Activated T-helper 17 cell treated with anti-CD3 and anti-CD28 coated beads, Interleukin-2, amount 50 U/mL, for 72 hours (primary cell): ENCODE measurements around the gene ESPNL. TPM values are rescaled to one million over a fixed set of nuclear protein-coding genes. Genes with fewer than 3 reads are reported as not detected.
A peak's percentile ranks its signal among the peaks of the same experiment; 100 is the strongest.

Source experiments
- ATAC-seq: fragments of 150-1000 bp; cut with Tn5 transposase; replicated peaks from 2 replicates; pipeline ENCODE4 v1.10.0; 2021; ENCODE audit warnings: mild to moderate bottlenecking, moderate library complexity
- H3K27ac Mint-ChIP-seq: one replicate; pipeline ENCODE4 v1.8.0; 2022; ENCODE audit warnings: mixed read lengths
- H3K27me3 Mint-ChIP-seq: one replicate; pipeline ENCODE4 v1.8.0; 2022; ENCODE audit warnings: mixed read lengths
- H3K36me3 Mint-ChIP-seq: one replicate; pipeline ENCODE4 v1.8.0; 2022; ENCODE audit warnings: low read depth, mild to moderate bottlenecking, mixed read lengths
- H3K4me1 Mint-ChIP-seq: one replicate; pipeline ENCODE4 v1.8.0; 2022; ENCODE audit warnings: mixed read lengths
- H3K4me3 Mint-ChIP-seq: one replicate; pipeline ENCODE4 v1.8.0; 2022; ENCODE audit warnings: mild to moderate bottlenecking, mixed read lengths
- H3K9me3 Mint-ChIP-seq: one replicate; pipeline ENCODE4 v1.8.0; 2022; ENCODE audit warnings: mixed read lengths
- total RNA-seq, 2 donors: library from RNA; stranded (reverse); gene quantifications; one replicate each; pipeline ENCODE4 v1.2.3, GENCODE V29; 2022

Gene ESPNL
- total RNA-seq, 2 donors from 2014 or later = 0.39 to 1.0 TPM

DNA sequence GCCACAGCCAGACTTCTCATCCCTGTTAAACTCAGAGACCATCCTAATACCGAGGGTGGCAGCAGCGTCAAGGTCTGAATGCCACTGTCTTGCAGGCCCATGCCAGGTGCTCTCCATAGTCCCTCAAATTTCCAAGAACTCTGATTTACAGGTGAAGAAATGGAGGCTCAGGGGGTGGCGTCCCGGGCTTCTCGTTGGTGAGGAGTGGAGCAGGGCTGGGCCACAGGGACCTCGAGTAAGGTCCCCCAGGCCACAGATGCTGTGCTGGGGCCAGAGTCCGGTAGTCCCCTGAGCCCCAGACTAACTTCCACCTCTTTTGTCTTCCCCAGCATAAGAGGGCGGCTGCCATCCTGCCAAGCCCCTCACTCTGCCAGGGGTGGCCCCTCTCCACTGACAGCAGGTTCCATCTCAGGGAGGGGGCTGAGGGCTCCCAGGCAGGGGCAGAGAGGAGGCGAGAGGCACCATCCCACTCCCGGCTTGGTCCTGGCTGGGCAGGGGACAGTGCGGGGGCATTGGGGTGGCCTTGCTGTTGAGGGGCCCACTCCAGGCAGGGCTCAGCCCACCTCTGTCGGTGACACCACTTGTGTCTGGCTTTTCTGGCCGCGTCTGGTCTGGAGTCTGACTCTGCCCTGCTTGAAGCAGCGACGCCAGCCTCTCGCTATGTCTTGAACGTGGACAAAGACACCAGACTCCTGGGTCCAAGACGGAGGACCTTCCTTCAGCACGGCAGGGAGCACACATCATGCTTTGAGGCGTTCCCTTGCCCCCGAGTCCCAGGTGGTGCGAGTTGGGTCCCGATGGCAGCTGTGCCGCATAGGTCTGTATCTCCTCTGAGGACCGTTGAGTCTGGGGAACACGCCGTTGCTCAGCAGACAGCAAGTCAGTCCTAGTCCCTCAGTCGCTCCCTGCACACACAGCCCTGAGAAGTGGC, 22.4 kb downstream of the ESPNL start:
- no peak for ATAC-seq
- no peaks in the 10 kb centered on the region for H3K36me3 Mint-ChIP-seq
- no peaks in the 10 kb centered on the region for H3K4me1 Mint-ChIP-seq
- no peaks in the 10 kb centered on the region for H3K9me3 Mint-ChIP-seq
- no peak overlapping the region for H3K27ac Mint-ChIP-seq
- H3K4me3 Mint-ChIP-seq = no peak overlapping the region
- H3K27me3 Mint-ChIP-seq = peaks cover 3% of the 10 kb centered on the region

GRCh38 chr2:238123218-238123971, 23.3 kb downstream of the ESPNL start:
- no peaks in the 10 kb centered on the region for H3K27me3 Mint-ChIP-seq

GRCh38 chr2:238123991-238124470, 23.9 kb downstream of the ESPNL start:
- ATAC-seq = no peak
- no peaks in the 10 kb centered on the region for H3K9me3 Mint-ChIP-seq
- H3K4me3 Mint-ChIP-seq = no peak overlapping the region
- no peaks in the 10 kb centered on the region for H3K4me1 Mint-ChIP-seq
- H3K27me3 Mint-ChIP-seq = no peaks in the 10 kb centered on the region
- no peak overlapping the region for H3K27ac Mint-ChIP-seq
- no peaks in the 10 kb centered on the region for H3K36me3 Mint-ChIP-seq

More at GRCh38 chr2:238123218-238123971, 23.3 kb downstream of the ESPNL start:
- H3K36me3 Mint-ChIP-seq = no peaks in the 10 kb centered on the region
- no peak overlapping the region for H3K27ac Mint-ChIP-seq
- no peak overlapping the region for H3K4me3 Mint-ChIP-seq
- H3K4me1 Mint-ChIP-seq = no peaks in the 10 kb centered on the region
- no peaks in the 10 kb centered on the region for H3K9me3 Mint-ChIP-seq
- ATAC-seq = no peak

GRCh38 chr2:238124488-238125126, 24.5 kb downstream of the ESPNL start:
- Mint-ChIP-seq H3K27me3 (no peaks in the 10 kb centered on the region), H3K4me3 (no peak overlapping the region), H3K9me3 (no peaks in the 10 kb centered on the region), H3K36me3 (no peaks in the 10 kb centered on the region), H3K27ac (no peak overlapping the region), H3K4me1 (no peaks in the 10 kb centered on the region)
- ATAC-seq = no peak

DNA sequence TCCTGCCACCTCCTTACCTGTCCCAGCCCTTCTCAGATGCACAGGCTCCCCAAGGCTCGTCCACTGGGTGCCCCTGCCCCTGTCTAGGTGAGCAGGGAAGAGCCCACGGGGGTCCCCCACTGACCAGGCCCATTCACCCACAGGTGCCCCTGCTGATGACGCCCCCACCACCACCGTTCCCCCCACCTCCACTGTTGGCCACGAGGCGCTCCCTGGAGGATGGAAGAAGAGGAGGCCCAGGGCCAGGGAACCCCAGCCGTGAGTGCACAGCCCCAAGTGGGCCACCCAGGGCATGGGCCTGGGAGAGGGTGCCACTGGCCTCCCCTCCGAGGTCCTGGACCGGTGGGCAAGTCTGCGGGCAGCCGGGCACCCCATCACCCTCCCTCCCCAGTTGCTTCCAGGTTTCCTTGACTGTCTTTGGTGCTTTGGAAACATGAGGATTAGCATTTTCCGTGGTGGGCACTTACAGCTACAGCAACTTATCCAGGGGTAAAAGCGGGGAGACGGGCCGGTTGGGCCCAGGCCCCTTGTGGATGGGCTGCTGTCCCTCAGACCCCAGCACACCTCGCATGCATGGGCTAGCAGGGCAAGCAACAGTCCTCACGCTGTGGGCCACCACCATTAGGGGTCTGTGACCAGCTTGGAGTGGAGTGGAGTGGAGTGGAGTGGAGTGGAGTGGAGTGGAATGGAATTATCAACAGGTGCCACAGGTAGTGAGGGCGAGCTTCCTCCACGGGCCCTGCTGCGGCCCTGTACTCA, 25.2 kb downstream of the ESPNL start:
- Mint-ChIP-seq H3K36me3 (no peaks in the 10 kb centered on the region), H3K27me3 (no peaks in the 10 kb centered on the region), H3K4me3 (no peak overlapping the region), H3K4me1 (no peaks in the 10 kb centered on the region), H3K9me3 (no peaks in the 10 kb centered on the region), H3K27ac (no peak overlapping the region)
- ATAC-seq = no peak

DNA sequence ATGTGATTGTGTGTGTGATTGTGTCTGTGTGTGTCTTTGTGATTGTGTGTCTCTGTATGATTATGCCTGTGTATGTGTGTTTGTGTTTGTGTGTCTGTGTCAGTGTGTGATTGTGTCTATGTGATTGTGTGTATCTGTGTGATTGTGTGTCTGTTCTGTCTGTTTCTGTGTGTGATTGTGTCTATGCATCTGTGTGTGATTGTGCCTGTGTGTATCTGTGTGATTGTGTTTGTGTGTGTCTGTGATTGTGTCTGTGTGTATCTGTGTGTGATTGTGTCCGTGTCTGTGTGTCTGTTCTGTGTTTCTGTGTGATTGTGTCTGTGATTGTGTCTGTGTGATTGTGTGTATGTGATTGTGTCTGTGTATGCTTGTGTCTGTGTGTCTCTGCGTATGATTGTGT, 26.2 kb downstream of the ESPNL start:
- no peak for ATAC-seq
- H3K4me3 Mint-ChIP-seq = no peak overlapping the region
- H3K36me3 Mint-ChIP-seq = no peaks in the 10 kb centered on the region
- no peak overlapping the region for H3K27ac Mint-ChIP-seq
- no peaks in the 10 kb centered on the region for H3K4me1 Mint-ChIP-seq
- no peaks in the 10 kb centered on the region for H3K27me3 Mint-ChIP-seq
- H3K9me3 Mint-ChIP-seq = no peaks in the 10 kb centered on the region

- no peaks in the 10 kb centered on the region for H3K27me3 Mint-ChIP-seq
- ATAC-seq = no peak
- H3K4me3 Mint-ChIP-seq = no peak overlapping the region
- H3K27ac Mint-ChIP-seq = no peak overlapping the region
- H3K4me1 Mint-ChIP-seq = no peaks in the 10 kb centered on the region
- H3K36me3 Mint-ChIP-seq = no peaks in the 10 kb centered on the region
- no peaks in the 10 kb centered on the region for H3K9me3 Mint-ChIP-seq
Measured at GRCh38 chr2:238126775-238127164, 26.6 kb downstream of the ESPNL start.

DNA sequence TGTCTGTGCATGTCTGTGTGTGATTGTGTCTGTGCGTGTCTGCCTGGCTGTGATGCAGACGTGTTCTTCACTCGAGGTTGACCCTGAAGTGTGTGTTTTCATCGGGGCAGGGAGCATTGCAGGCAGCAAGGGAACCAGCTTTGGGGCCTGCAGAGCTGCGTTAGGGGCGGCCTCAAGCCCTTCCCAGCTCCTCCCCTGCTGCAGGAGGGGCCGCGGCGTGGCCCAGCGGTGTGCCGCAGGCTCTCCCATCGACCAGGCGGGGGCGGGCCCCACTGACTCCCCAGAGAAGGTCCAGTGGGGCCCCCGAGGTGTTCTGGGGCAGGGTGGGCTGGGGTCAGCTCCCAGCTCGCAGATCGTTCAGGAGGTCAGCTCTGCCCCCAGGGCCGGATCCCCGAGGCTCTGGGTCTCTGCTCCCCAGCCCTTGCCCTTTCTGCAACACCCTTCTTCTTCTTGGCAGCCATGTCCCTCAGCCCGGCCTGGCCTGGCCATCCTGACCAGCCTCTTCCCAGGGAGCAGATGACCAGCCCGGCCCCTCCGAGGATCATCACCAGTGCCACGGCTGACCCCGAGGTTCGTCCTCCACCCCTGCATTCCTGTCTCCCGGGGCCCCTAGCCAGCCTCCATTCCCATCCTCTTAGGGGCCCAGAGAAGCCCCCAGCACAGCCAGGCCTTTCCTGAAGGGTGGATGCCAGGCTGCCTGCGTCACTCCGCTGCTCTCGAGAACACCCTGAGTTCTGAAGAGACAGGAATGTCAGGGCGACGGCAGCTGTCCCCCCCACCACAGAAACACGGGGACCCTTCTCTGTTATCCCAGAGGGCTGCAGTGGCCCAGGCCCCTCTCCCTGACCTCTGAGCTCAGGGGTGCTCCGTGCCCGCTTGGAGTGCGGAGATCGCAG, 27.3 kb downstream of the ESPNL start:
- Mint-ChIP-seq H3K4me1 (no peaks in the 10 kb centered on the region), H3K36me3 (no peaks in the 10 kb centered on the region), H3K27ac (no peak overlapping the region), H3K9me3 (no peaks in the 10 kb centered on the region), H3K4me3 (no peak overlapping the region), H3K27me3 (no peaks in the 10 kb centered on the region)
- ATAC-seq = peak; percentile 43

DNA sequence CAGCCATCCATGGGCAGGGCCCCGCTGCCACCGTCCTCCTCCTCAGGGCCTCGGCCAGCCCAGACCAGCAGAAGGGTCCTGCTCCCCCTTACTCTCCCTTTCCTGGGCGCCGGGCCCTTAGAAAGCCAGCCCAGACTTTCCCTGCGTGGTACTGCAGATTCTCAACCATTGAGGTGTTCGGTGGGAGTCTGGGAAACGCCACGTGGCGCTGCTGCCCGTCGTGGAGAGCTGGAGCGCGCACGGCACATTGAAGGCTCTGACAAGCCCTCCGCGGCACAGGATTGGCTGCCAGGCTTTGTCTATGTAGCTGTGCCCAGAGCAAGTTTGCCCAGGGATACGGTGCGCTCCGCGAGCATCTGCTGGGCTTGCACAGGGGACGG, 27.9 kb downstream of the ESPNL start:
- H3K27ac Mint-ChIP-seq = no peak overlapping the region
- H3K4me3 Mint-ChIP-seq = no peak overlapping the region
- no peaks in the 10 kb centered on the region for H3K4me1 Mint-ChIP-seq
- H3K36me3 Mint-ChIP-seq = no peaks in the 10 kb centered on the region
- no peaks in the 10 kb centered on the region for H3K9me3 Mint-ChIP-seq
- H3K27me3 Mint-ChIP-seq = no peaks in the 10 kb centered on the region
- ATAC-seq = no peak

DNA sequence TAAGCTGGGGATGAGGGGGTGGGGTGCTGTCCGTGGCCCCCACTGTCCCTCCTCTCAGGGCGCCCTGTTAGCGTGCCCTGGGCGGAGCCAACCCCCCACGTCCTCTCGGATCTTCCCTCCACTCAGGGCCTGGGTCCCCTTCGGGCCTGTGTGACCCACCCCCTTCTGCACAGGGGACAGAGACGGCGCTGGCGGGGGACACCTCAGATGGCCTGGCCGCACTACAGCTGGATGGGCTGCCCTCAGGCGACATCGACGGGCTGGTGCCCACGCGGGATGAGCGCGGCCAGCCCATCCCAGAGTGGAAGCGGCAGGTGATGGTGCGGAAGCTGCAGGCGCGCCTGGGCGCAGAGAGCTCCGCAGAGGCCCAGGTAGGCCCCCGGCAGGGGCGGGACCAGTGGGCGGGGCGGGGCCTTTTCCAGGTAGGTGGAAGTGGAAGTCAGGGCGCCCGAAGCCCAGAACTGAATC, 28.4 kb downstream of the ESPNL start:
- H3K4me3 Mint-ChIP-seq = no peak overlapping the region
- no peaks in the 10 kb centered on the region for H3K4me1 Mint-ChIP-seq
- no peaks in the 10 kb centered on the region for H3K9me3 Mint-ChIP-seq
- H3K27ac Mint-ChIP-seq = no peak overlapping the region
- no peaks in the 10 kb centered on the region for H3K36me3 Mint-ChIP-seq
- no peaks in the 10 kb centered on the region for H3K27me3 Mint-ChIP-seq
- ATAC-seq = no peak

- no peaks in the 10 kb centered on the region for H3K4me1 Mint-ChIP-seq
- no peak overlapping the region for H3K27ac Mint-ChIP-seq
- H3K4me3 Mint-ChIP-seq = no peak overlapping the region
- H3K9me3 Mint-ChIP-seq = no peaks in the 10 kb centered on the region
- ATAC-seq = no peak
- H3K36me3 Mint-ChIP-seq = no peaks in the 10 kb centered on the region
- H3K27me3 Mint-ChIP-seq = no peaks in the 10 kb centered on the region
Measured at GRCh38 chr2:238129166-238130010, 29.2 kb downstream of the ESPNL start.

GRCh38 chr2:238130111-238130695, 30.1 kb downstream of the ESPNL start:
- no peak for ATAC-seq
- Mint-ChIP-seq H3K27ac (no peak overlapping the region), H3K4me3 (no peak overlapping the region), H3K36me3 (no peaks in the 10 kb centered on the region), H3K4me1 (no peaks in the 10 kb centered on the region), H3K27me3 (no peaks in the 10 kb centered on the region), H3K9me3 (no peaks in the 10 kb centered on the region)
